GM18517 (cell line): ENCODE data around the gene SDK2.
"Not testable (repeated sequence)": the region's sequence is repeated elsewhere in the genome, so short reads cannot be mapped to it uniquely, and the experiment has no call there.

Experiments
- ATAC-seq: cut with Tn5 transposase; IDR thresholded peaks from one replicate; pipeline ENCODE4 v1.9.1; 2021; ENCODE audit warnings: mild to moderate bottlenecking, moderate library complexity; ENCODE audit not compliant: unreplicated experiment

Gene SDK2

GRCh38 chr17:73463821-73464220 lies 180.4 kb downstream of the SDK2 start:
- ATAC-seq, result no peak

- ATAC-seq, result no peak
Observed at GRCh38 chr17:73462823-73463222, 181.4 kb downstream of the SDK2 start.

GRCh38 chr17:73459980-73460379 lies 184.3 kb downstream of the SDK2 start:
- ATAC-seq, result no peak

DNA sequence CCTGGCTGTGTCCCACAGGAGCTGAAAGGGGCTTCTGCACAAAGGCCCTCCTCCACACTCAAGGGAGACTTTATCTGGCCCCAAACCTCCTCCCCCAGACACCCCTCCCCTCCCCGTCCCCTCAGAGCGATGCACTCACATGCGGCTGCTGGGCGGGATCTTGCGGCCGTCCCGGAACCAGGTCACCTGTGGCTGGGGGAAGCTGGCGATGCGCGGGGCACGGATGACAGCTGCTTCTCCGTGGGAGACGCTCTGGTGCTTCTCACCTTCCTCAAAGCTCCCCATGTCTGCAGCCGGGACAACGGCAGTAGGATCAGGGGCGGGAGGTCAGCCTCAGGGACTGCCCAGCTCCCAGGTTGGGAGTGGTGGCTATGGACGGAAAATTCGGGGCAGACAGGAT lies 188.5 kb downstream of the SDK2 start:
- no peak for ATAC-seq

- no peak for ATAC-seq
Observed at GRCh38 chr17:73455050-73455687, 189.1 kb downstream of the SDK2 start.

- not testable (repeated sequence) for ATAC-seq
Observed at GRCh38 chr17:73453494-73453893, 190.8 kb downstream of the SDK2 start.

DNA sequence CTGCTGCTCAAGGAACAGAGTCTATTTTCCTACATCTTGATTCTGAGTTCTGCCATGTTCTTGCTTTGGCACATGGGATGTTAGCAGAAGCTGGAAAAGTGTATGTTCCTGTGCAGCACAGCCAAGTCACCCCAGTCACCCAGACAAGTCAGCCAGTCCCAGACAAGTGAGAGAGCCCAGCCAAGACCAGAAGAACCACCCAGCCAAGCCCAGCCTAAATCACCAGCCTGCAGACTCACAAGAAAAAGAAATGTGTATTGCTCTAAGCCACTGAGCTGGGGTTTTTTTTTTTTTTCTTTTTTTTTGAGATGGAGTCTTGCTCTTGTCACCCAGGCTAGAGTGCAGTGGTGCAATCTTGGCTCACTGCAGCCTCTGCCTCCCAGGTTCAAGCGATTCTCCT lies 191.2 kb downstream of the SDK2 start:
- no peak for ATAC-seq

DNA sequence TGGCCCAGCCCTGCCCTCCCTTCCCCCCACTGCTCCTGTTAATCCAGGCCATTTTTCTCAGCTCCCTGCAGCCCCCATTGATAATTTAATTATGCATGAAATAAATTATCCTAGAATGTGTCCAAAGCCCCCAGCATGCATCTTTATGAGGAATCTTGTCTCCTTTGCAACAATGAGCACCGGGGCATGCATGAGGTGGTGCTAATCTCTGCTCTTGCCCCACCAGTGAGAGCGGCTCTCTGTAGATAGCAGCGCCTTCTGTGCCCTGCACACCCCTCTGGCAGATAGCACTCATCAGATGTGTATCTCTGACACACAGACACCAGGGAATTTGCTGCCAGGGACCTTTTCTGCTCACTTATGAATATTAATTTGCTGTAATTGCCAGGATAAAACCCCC lies 192.2 kb downstream of the SDK2 start:
- ATAC-seq, result no peak

DNA sequence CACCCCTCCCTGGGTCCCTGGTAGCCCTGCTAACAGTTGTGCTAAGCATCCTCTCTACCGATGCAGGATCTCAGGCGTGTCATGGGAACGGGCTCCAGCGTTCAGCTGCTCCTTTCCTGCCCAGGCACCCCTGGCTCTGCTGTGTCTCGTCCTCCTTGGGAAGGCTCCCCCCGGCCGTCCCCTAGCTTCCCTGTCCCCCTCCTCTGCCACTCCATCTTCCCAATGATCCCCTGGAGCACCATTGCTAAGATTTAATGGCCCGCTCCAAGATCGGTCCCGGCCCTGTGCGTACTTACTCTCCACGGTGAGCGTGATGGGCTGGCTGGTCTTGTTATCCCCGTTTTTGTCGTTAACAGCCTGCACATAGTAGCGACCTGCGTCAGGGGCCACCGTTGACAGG lies 196.9 kb downstream of the SDK2 start:
- ATAC-seq, result no peak

DNA sequence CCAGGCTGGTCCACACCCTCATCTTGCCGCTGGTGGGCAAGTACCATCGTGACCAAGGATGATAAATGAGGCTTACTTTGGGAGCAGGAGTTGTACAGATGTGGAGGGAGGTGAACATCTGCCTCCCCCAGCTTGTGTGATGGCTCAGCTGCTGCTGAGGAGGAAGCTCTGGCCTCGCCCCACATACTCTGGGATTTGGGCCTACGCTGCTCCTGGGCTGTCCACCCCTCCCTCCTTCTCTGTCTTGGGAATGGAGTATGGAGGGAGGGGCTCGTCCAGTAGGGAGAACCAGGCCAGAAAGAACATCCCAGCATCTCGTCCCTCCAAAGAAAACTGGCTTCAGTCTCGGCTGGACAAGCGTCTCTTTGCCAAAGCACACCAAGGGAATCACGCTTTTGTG lies 197.6 kb downstream of the SDK2 start:
- ATAC-seq, result no peak

GRCh38 chr17:73445466-73445865 lies 198.8 kb downstream of the SDK2 start:
- ATAC-seq, result no peak

DNA sequence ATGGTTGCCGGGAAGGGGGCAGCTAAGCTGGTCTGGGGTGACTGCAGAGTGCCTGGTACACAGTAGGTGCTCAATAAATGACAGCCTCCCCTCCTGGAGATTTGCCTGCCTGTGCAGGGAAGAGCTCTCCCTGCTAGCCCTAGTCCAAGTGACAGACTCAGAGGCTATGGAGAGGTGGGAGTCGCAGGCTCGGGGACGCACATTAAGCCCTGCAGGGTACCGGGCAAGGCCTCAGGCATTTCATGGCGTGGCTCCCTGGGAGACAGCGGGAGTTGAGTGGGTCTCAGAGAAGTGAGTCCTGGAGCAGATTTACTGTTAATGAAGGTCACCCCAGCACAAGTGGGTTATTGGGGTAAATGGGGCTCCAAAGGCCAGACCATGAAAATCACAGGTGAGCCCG lies 200.2 kb downstream of the SDK2 start:
- no peak for ATAC-seq

DNA sequence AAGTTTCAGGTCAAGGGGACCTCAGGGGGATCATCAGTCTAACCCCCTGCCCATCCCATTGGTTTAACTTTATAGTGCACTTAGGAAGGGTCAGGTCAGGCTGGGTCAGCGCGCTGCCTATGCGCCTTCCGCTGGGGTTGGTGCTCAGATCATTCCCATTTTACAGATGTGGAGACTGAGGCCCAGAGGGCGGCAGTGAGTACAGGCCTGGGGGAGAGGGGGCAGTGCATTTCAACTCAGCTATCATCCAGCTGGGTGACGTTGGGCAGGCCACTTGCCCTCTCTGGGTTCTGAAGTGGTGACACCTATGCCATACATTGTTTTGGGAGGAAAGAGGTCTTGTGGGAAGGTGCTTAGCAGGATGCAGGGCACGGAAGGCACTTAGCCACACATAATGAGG lies 204.6 kb downstream of the SDK2 start:
- no peak for ATAC-seq

- no peak for ATAC-seq
Observed at GRCh38 chr17:73437826-73438225, 206.4 kb downstream of the SDK2 start.

- ATAC-seq, result no peak
Observed at GRCh38 chr17:73436954-73437353, 207.3 kb downstream of the SDK2 start.

GRCh38 chr17:73435412-73435811 lies 208.8 kb downstream of the SDK2 start:
- ATAC-seq, result no peak

GRCh38 chr17:73434154-73434553 lies 210.1 kb downstream of the SDK2 start:
- no peak for ATAC-seq

DNA sequence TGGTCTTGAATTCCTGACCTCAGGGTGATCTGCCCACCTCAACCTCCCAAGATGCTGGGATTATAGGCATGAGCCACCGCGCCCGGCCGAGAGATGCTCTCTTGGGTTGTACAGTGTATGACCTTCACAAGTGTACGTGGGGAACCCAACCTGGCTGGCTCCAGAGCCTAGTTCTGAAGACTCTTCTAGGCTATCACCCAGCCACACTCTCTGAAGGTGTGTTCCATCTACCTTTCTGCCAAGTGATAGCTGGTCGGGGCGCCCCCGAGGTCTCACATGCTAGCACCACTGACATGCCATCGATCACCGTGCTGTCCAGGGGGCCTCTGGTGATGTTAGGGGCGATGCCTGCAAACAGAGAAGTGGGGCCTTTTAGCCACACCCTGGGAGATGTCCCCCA lies 210.7 kb downstream of the SDK2 start:
- ATAC-seq, result no peak

- no peak for ATAC-seq
Observed at GRCh38 chr17:73432624-73433190, 211.5 kb downstream of the SDK2 start.

DNA sequence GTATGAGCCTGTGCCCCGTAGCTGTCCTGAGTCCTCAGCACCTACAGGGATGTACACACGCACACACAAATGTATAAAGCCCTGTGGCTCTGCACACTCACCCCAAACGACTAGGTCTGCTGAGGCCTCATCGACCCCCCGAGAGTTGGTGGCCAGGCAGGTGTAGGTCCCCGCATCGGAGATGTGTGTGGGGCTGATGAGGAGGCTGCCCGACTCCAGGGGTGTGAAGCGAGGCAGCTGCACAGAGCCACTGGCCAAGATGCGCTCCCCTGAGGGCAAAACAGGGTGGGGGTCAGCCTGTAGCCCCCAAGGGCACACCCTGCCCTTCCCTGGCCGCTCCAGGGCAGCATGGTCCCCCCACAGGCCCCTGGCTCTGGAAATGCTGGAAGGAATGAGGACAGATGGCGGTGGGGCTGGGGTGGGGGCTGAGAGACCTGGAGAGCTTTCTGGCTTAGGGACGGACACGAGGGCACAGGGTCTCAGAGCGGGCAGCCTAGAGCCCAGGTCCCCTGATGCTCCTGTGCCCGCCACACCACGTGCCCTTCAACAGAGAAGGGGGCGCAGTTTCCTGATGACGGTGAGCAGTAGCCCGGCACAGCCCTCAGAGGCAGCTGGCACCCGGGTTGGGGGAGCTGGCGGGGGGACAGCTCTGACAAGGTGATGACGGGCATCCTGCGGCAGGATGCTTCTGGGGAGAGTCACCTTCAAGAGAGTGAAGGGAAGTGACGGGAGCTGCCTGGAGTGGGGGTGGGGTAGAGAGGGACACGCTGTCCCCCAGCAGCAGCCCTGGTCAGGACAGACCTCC lies 212.6 kb downstream of the SDK2 start:
- no peak for ATAC-seq

DNA sequence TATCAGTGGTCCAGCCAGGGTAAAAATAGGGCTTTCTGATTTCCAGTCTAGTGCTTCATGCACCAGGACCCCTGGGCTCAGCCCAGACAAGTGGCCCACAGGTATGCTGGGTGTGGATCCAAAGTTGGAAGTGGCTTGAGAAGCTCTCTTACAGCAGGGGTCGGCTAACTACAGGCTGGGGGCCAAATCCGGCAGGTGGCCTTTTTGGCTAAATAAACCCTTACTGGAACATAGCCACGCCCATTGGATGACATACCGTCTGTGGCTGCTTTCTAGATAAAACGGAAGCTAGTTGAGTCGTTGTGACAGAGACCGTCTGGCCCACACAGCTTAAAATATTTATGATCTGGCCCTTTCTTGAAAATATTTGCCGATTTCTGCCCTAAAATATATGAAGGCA lies 213.4 kb downstream of the SDK2 start:
- no peak for ATAC-seq

- ATAC-seq, result no peak
Observed at GRCh38 chr17:73430165-73430680, 214.0 kb downstream of the SDK2 start.
